ENCODE measurements around the gene LETM1. TPM values are rescaled to one million over a fixed set of nuclear protein-coding genes. Genes with fewer than 3 reads are reported as not detected.

The LETM1 gene
- total and polyA plus RNA-seq, 12 donors: 20.7 to 117 (median 37.9) TPM

DNA sequence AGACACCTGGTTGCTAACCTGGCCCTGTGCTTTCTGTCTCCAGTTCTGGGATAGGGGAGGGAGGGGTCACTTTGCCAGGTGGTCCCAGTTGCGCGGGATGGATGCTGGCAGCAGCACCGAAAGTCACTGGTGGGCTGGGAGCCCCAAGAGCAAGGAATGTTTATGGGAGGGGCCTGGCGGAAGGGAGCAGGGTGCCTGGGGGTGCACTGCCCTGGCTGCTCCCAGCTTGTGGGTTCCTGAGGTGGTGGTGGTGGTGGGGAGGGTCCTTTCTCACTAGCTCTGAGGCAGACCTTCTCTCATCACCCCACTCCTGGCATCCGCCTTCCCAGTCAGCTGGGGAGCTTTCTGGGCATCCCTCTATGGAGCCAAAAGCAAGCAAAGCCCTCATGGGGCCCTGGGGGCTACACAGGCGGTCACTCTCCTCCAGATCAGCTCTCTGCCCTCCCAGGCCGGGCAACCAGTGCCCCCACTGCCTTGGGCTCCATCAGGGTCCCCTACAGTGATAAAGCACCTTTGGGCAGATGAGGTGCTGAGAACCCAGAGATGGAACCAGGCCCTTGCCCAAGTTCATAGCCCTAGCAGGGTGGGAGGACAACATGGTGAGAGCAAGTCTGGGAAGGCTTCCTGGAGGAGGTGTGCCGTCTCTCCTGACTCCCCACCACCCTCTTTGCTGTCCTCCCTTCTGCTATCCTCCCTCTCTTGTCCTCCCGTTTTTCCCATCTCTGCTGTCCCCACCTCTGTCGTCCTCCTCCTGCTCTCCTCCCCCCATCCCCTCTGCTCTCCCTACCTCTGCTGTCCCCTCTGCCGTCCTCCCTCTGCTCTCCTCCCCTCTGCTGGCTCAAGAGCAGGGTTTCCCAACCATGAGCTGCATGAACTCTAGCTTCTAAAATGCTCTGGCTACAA, 46.9 kb downstream of the LETM1 start:
- WGBS, 4 donors: 64 to 86% (median 79%) methylated on average over 6 to 11 of the region's 11 CpGs

GRCh38 chr4:1808396-1808795, 47.6 kb downstream of the LETM1 start:
- Histone ChIP-seq H3K27me3 (no peaks in the 10 kb centered on the region), H3K4me3 (no peak overlapping the region), H3K9me3 (replicated peaks in 1 of 3) (no peaks in the 10 kb centered on the region), H3K27ac (no peak overlapping the region), H3K4me1 (replicated peaks in 1 of 2) (no peaks in the 10 kb centered on the region), H3K36me3 (replicated peaks in 1 of 2) (peaks cover 0 to 4% of the 10 kb centered on the region in 2 donors)
- no peak for TF ChIP-seq CTCF (IDR thresholded peaks at IDR 0.05)
- no peak for TF ChIP-seq POLR2A (IDR thresholded peaks at IDR 0.05)
- intact Hi-C loops (cut with DNase I): loop anchor here in 1 of 2 donors (10.0 kb wide), 1 partner anchor 414 kb away; no protein-coding TSS in a partner anchor
- WGBS, 4 donors: 85 to 91% (median 88%) methylated on average over 6 of the region's 6 CpGs
- DNase-seq: no peak

More for the DNA sequence above, 46.9 kb downstream of the LETM1 start:
- Histone ChIP-seq H3K27ac (no peak overlapping the region), H3K4me3 (no peak overlapping the region), H3K4me1 (replicated peaks in 1 of 2) (no peaks in the 10 kb centered on the region), H3K9me3 (replicated peaks in 1 of 3) (no peaks in the 10 kb centered on the region), H3K36me3 (replicated peaks in 1 of 2) (peaks cover 0 to 11% of the 10 kb centered on the region in 2 donors), H3K27me3 (no peaks in the 10 kb centered on the region)
- intact Hi-C loops (cut with DNase I): loop anchor here in 1 of 2 donors (10.0 kb wide), 1 partner anchor 414 kb away; no protein-coding TSS in a partner anchor
- no peak for DNase-seq
- TF ChIP-seq CTCF (IDR thresholded peaks at IDR 0.05): no peak

- Histone ChIP-seq H3K27me3 (no peaks in the 10 kb centered on the region), H3K27ac (no peak overlapping the region), H3K36me3 (replicated peaks in 1 of 2) (no peaks in the 10 kb centered on the region), H3K4me3 (no peak overlapping the region), H3K4me1 (replicated peaks in 1 of 2) (no peaks in the 10 kb centered on the region), H3K9me3 (replicated peaks in 1 of 3) (no peaks in the 10 kb centered on the region)
- intact Hi-C loops (cut with DNase I): loop anchor here in 1 of 2 donors (2.0 to 10.0 kb wide), 2 partner anchors 59 to 413 kb away; no protein-coding TSS in a partner anchor
- DNase-seq: no peak
- WGBS, 4 donors: 74 to 100% (median 81%) methylated on average over 2 to 16 of the region's 16 CpGs
- no peak for TF ChIP-seq POLR2A (IDR thresholded peaks at IDR 0.05)
- no peak for TF ChIP-seq CTCF (IDR thresholded peaks at IDR 0.05)
Observed at GRCh38 chr4:1807332-1807777, 48.6 kb downstream of the LETM1 start.

DNA sequence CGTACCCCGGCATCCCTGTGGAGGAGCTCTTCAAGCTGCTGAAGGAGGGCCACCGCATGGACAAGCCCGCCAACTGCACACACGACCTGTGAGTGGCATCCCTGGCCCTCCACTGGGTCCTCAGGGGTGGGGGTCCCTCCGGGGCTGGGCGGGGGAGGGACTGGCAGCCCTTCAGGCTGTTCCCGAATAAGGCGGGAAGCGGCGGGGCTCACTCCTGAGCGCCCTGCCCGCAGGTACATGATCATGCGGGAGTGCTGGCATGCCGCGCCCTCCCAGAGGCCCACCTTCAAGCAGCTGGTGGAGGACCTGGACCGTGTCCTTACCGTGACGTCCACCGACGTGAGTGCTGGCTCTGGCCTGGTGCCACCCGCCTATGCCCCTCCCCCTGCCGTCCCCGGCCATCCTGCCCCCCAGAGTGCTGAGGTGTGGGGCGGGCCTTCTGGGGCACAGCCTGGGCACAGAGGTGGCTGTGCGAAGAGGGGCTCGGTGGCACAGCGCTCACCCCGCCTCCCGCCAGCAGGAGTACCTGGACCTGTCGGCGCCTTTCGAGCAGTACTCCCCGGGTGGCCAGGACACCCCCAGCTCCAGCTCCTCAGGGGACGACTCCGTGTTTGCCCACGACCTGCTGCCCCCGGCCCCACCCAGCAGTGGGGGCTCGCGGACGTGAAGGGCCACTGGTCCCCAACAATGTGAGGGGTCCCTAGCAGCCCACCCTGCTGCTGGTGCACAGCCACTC, 49.2 kb downstream of the LETM1 start:
- Histone ChIP-seq H3K4me1 (replicated peaks in 1 of 2) (no peaks in the 10 kb centered on the region), H3K9me3 (replicated peaks in 1 of 3) (no peaks in the 10 kb centered on the region), H3K4me3 (no peak overlapping the region), H3K27me3 (no peaks in the 10 kb centered on the region), H3K27ac (no peak overlapping the region), H3K36me3 (replicated peaks in 1 of 2) (no peaks in the 10 kb centered on the region)
- WGBS, 4 donors: 86 to 93% (median 88%) methylated on average over 2 to 41 of the region's 41 CpGs
- DNase-seq: no peak
- TF ChIP-seq CTCF (IDR thresholded peaks at IDR 0.05) (no peak), POLR2A (IDR thresholded peaks at IDR 0.05) (no peak)
- intact Hi-C loops (cut with DNase I): loop anchor here in 1 of 2 donors (2.0 to 10.0 kb wide), 2 partner anchors 58 to 412 kb away; no protein-coding TSS in a partner anchor

Data from adrenal gland (tissue), 12 donors.